Measurements from ENCODE around the gene GOLGA8S.
"Not testable (repeated sequence)": the region's sequence is repeated elsewhere in the genome, so short reads cannot be mapped to it uniquely, and the experiment has no call there.

Gene GOLGA8S

GRCh38 chr15:23399207-23399606 lies 44.7 kb downstream of the GOLGA8S start:
- not testable (repeated sequence) for DNase-seq (ENCODE audit: low read depth)

DNA sequence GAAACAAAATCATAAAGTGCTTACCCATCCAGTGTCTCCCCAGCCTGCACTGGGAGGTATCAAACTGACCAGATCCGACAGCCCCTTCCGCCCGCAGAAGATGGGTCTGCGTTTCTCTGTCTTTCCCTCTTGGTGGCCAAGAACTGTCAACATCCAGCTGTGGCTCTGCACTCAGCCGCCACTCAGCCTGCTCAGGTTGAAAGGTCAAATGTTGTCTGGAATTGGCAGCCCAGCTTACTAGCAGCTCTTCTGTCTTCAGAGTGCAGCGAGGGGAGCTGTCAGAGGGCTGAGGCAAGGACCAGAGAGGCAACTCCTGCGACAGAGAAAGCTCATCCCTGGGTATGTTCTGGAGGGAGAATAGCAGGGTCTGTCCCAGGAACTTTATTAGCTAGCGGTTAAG lies 47.1 kb downstream of the GOLGA8S start:
- DNase-seq (ENCODE audit: low read depth), result no peak

DNA sequence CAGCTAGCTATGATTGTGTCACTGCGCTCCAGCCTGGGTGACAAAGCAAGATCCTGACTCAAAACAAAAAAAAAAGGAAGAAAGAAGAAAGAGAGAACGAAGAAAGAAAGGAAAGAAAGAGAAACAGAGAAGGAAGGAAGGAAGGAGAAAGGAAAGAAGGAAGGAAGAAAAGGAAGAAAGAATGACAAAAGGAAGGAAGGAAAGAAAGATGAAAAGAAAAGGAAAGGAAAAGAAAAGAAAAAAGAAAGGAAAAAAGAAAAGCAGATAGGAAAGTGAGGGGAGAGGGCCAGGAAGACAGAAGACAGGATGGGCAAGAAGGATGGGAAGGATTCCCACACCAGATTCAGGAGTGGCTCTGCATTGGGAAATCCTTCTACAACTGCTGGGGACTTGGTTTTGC lies 47.6 kb downstream of the GOLGA8S start:
- DNase-seq (ENCODE audit: low read depth), result no peak

DNA sequence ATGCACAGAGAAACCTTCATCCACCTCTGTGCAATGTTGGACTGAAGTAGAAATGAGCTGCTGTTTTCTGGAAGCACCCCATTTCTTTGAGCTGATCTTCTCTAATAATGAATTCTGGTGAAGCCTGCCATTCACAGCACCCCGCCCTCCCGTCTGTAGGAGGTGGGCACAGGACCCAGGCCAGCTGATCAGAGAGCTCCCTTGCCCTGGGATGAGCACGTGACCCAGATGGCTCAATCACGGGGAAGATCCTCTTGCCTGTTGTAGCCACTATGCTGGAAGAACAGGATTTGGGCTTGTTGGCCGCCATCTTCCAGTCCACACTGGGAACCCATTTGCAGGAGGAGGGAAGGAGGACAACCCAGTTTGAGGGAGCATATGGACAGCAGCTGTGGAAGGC lies 48.0 kb downstream of the GOLGA8S start:
- no peak for DNase-seq (ENCODE audit: low read depth)

DNA sequence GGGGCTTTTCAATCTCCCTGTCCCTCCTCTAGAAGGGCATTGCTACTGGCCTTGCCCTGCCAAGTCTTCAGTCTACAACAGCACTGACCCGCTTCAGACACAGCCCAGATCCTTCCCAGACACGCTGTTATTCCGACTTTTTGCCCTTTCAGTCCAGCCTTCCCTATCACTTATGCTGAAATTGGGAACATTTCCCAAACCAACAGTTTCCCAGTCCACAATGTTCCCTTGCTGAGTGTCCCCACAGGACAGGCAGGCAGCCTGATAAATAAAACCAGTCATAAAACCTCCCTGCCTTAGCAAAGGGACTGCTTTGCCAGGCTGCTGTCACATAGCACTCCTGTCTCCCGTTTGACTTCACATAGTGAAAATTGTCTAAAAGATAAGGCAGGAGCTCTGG lies 49.0 kb downstream of the GOLGA8S start:
- no peak for DNase-seq (ENCODE audit: low read depth)

- DNase-seq (ENCODE audit: low read depth), result no peak
Observed at GRCh38 chr15:23411841-23412240, 57.3 kb downstream of the GOLGA8S start.

- not testable (repeated sequence) for DNase-seq (ENCODE audit: low read depth)
Observed at GRCh38 chr15:23412881-23413600, 58.5 kb downstream of the GOLGA8S start.

Data from stimulated activated CD8-positive, alpha-beta memory T cell treated with anti-CD3 and anti-CD28 coated beads, Interleukin-12 subunit alpha, Interleukin-12 subunit beta, amount 100 ng/mL, for 1 hour (primary cell).